HG03135 (cell line): ENCODE measurements around the gene RNF135.
"Not testable (repeated sequence)": the region's sequence is repeated elsewhere in the genome, so short reads cannot be mapped to it uniquely, and the experiment has no call there.

Source experiments
- ATAC-seq: cut with Tn5 transposase; IDR thresholded peaks from one replicate; pipeline ENCODE4 v1.9.1; 2021; ENCODE audit warnings: mild to moderate bottlenecking, moderate library complexity; ENCODE audit not compliant: unreplicated experiment

The RNF135 gene

DNA sequence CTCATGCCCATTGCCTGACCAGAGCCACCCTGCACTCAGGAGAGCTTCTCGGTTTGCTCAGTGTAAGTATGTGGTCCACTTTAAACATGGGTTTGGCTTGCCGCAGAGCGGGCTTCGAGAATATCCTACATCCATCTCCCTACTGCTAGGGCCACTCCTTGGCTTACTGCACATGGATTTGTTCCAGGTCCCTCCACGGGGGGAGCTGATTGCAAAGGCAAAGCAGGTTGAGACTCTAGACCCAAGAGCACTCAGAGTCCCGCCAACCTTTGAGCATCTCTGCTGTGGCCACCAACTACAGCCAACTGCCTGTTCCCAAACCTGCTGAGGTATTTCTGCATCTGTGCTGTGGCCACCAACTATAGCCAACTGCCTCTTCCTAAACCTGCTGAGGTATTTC, 26.4 kb downstream of the RNF135 start:
- no peak for ATAC-seq

DNA sequence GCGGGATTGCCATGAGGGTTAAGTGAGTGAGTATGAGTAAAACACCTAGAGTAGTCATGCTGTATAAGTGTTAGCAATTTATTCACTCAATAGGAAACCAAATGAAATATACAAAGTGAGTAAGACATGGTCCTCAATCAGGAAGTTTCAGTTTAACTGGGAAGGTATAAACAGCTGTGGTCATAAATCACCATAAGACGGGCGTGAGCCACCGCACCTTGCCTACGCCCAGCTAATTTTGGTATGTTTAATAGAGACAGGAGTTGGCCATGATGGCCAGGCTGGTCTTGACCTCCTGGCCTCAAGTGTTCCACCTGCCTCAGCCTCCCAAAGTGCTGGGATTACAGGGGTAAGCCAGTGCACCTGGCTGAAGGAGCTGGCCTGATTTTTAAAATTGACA, 27.0 kb downstream of the RNF135 start:
- ATAC-seq: no peak

DNA sequence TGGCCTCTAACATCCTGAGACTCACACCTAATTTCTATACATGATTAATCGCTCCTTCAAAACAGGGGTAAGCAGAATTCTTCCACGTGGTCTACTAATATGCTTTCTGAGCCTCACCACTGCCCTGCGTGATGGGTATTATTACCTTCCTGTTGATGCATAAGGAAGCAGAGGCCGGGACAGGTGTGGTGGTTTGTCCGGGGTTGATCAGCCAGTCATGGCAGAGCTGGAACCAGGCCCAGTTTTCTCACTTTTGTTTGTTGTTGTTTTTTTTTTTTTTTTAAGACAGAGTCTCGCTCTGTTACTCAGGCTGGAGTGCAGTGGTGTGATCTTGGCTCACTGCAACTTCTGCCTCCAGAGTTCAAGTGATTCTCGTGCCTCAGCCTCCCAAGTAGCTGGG, 31.2 kb downstream of the RNF135 start:
- ATAC-seq: no peak

DNA sequence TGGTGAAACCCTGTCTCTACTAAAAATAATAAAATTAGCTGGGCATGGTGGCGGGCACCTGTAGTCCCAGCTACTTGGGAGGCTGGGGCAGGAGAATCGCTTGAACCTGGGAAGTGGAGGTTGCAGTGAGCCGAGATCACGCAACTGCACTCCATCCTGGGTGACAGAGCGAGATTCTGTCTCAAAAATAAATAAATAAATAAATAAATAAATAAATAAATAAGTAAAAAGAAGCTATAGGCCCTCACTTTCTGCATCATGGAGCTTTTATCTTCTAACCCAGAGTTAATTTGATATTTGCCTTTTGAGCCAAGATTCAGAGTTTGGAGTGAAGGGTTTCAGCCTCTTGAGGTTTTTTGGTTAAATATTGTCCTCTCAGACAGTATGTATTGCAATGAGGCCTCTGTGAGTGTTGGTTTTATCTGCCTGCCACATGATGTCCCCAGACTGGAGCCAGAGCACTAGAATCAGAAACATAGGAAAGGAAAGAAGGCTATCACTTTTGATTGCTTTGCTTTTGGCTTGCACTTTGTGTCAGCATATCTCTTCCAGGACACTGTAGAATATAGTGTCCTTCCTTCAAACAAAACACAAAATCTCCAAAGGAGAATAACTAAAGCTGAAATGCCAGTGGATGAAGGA, 32.5 kb downstream of the RNF135 start:
- no peak for ATAC-seq

DNA sequence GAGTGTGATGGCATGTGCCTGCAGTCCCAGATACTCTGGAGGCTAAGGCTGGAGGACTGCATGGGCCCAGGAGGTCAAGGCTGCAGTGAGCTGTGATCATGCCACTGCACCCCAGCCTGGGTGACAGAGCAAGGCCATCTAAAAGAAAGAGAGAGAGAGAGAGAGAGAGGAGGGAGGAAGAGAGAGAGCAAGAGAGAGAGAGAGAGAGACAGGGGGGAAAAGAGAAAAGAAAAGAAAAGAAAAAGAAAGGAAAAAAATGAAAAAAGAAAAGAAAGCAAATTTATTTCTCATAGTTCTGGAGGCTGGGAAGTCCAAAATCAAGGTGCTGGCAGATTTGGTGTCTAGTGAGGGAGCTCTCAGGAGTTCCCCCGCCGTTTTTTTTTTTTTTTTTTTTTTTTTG, 33.3 kb downstream of the RNF135 start:
- ATAC-seq: no peak

DNA sequence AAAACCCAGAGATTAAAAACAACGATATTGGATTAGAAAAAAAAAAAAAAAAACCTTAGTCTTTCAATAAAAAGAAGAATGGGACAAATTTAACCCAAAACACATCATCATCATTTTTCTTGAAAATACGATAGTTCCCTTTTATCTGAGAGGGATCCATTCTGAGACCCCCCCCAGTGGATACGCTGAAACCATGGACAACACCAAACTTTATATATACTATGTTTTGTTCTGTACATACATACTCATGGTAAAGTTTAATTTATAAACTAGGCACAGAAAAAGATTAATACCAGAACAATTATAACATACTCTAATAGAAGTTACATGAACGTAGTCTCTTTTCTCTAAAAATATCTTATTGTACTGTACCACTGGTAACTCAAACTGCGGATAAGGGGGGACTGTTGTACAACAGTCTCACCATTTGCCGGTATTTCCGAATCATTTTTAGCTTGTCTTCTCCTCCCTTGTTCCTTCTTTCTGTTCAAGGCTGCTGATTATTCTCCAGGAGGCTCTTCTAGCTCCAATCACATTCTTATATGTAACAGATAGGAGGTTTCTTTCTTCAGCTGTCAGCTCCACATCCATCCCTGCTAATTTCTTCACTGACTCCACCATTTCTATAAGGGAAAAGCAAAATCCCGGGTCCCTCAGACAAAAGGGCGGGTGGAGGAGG, 37.0 kb downstream of the RNF135 start:
- no peak for ATAC-seq

DNA sequence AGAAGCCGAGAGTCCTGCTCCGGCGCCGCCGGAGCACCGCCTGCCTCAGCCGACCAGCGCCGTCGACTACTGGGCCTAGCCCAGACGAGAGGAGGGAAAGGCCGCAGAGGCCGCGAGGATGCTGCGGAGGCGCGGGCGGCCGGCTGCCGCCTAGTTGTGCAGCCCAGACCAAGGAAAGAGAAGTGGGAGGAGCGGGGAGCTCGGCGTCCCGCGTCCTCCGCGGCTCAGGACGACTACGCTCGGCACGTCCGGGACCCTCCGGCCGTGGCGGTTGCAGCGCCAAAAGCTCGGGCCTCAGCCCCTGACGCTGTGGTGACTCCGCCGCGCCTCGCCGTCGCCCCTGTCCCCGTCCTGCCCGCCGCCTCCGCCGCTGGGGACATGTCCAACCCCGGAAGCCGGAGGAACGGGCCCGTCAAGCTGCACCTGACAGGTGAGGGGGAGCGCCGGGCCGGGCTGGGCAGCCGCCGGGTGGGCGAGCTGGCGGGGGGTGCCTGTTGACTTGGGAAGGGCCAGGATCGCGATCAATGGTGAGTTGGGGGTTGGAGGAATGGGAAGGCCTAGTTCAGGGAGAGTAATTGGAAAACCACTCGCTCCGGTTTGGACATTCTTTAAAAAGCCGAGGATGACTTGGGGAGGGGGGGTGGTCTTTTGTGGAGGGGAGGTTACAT, 37.7 kb downstream of the RNF135 start:
- ATAC-seq: peak; percentile 69

DNA sequence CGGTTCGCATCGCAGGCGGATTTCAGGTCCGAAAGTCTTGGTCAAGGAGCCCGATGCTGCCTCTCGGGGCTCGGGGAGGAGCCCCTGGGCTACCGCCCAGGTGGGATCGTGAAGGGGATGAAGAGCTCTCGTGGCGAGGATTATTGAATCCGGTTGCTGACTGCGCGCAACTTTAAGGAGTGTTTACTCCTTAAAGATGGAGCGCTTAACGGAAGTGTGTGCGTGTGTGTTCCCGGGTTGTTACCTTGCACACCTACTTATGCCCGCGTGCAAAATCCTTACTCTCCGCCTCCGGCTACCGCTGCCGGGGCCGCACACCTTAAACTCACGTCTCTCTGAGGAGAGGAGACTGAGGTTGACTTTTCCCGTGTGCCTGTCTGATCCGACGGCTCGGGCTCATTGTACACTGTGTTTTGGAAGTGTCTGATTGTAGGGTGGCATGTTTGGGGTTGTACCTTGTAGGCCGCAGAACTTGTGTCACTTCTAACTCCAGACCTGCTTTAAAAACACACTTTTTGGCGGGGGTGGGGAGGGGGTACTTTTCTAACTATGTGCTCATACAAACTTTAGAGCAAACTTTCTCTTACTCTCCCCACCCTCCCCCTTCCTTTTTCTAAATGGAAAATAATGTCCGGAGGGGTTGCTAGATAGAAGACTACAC, 38.3 kb downstream of the RNF135 start:
- ATAC-seq: not testable (repeated sequence)

DNA sequence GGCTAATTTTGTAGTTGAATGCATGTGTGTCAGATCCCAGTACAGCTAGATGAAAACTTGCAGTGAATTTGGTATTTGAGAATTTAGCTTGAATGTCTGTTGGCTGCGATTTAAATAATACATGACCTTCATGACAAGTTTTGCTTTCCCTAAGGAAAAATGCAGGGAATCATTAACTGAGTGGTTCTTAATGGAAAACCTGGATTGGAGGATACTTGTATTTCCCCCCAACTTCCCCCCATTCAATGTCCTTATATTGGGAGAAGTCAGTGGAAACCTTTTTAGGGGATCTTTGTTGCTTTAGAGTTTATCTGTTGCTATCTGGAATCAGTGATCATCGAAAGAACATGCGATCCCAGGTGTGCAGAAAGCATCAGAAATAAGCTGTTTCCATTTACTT, 39.2 kb downstream of the RNF135 start:
- not testable (repeated sequence) for ATAC-seq

DNA sequence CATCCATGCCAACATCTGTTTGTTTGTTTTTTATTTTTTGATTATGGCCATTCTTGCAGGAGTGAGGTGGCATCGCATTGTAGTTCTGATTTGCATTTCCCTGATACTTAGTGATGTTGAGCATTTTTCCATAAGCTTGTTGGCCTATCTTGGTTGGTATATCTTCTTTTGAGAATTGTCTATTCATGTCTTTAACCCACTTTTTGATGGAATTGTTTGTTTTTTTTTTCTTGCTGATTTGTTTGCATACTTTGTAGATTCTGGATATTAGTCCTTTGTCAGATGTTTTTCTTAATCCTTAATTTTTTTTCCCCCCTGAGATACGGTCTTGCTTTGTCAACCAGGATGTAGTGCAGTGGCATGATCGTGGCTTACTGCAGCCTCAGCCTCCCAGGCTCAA, 43.0 kb downstream of the RNF135 start:
- no peak for ATAC-seq

DNA sequence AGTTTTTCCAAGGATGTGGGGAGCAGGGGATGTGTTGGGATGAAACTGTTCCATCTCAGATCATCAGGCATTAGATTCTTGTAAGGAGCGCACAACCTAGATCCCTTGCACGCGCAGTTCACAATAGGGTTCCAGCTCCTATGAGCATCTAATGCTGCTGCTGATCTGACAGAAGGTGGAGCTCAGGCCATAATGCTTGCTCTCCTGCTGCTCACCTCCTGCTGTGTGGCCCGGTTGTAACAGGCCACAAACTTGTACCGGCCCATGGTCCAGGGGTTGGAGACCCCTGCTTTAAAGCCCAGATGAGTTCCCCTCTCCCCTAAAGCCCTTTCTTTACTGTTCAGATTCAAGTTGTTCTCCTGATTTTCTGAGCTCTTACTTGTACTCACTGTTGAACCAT, 44.8 kb downstream of the RNF135 start:
- no peak for ATAC-seq

DNA sequence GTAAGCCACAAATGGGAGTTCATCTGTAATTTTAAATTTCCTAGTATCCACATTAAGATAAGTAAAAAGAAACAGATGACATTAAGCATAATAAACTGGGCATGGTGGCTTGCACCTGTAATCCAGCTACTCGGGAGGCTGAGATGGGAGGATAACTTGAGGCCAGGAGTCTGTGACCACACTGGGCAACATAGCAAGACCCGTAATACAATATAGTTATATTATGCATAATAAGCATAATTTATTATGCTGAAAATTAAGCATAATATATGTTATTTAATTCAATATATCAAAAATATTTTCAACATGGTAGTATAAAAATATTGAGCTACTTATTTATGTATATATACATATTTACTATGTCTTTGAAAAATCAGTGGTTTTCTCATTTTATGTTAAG, 48.2 kb downstream of the RNF135 start:
- no peak for ATAC-seq

DNA sequence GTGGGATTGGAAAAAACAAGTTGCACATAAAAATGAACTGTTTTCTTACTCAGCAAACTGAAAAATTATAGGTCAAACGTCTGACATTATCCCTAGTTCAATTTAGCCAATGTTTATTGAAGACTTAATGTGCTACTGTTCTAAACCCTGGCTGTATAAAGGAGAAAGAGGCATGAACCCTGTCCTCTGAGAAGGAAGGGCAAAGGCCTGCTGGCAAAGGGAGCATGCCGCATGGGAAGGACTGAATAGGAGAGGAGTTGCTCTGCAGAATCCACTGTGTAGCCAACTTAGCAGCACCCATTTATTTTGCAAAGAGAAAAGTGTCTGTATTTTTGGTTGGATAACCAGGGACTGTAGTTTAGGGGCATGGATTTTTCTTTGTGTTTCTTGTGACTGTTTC, 52.3 kb downstream of the RNF135 start:
- not testable (repeated sequence) for ATAC-seq

DNA sequence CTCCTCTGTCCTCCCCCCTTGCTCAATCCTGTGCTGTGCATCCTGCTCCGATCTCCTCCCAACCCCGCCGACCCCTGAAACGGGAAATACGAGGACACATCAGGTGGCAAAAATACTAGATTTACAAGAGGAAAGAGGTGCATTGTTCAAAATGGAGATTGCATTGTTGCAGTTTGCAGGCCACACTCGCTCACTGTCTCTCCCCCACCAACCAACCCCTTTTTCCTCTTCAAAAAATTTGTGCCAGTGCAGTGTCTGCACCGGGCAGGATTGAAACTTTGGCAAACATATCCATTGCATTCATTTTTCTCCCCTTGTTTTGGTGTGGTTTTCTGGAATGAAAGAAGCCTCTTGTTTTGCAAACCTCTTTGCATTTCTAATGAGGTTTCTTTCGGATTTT, 61.0 kb downstream of the RNF135 start:
- ATAC-seq: no peak

DNA sequence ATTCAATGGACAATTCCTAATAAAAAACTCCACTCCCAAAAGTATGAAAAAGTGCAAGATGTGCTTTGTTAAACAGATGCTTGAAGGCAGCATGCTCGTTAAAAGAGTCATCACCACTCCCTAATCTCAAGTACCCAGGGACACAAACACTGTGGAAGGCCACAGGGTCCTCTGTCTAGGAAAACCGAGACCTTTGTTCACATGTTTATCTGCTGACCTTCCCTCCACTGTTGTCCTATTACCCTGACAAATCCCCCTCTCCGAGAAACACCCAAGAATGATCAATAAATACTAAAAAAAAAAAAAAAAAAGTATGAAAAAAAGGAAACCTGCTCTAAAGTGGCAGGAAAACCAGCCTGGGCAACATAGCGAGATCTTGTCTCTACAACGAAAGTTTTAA, 64.8 kb downstream of the RNF135 start:
- not testable (repeated sequence) for ATAC-seq

DNA sequence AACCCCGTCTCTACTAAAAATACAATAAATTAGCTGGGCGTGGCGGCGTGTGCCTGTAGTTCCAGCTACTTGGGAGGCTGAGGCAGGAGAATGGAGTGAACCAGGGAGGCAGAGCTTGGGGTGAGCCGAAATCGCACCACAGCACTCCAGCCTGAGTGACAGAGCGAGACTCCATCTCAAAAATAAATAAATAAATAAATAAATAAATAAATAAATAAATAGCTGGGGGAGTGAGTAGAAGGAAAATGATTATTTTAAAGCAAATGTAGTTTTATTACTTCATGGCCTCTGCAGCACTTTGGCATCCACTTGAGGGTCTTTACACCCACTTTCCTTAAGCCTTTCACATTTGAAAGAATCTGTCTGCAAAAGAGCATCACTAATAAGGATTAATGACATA, 70.0 kb downstream of the RNF135 start:
- not testable (repeated sequence) for ATAC-seq

DNA sequence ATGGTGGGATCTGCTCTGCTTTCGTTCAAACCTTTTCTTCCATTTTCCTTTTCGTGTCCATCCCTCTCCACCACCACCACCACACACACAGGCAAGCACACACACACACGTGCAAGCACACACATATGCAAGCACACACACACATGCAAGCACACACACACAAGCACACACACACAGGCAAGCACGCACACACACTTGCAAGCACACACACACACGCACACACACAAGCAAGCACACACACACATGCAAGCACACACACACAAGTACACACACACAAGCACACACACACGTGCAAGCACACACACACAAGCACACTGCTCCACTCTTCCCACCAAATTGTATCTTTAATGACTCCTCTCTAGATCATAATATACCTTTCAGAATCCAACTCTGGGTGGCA, 71.5 kb downstream of the RNF135 start:
- not testable (repeated sequence) for ATAC-seq

DNA sequence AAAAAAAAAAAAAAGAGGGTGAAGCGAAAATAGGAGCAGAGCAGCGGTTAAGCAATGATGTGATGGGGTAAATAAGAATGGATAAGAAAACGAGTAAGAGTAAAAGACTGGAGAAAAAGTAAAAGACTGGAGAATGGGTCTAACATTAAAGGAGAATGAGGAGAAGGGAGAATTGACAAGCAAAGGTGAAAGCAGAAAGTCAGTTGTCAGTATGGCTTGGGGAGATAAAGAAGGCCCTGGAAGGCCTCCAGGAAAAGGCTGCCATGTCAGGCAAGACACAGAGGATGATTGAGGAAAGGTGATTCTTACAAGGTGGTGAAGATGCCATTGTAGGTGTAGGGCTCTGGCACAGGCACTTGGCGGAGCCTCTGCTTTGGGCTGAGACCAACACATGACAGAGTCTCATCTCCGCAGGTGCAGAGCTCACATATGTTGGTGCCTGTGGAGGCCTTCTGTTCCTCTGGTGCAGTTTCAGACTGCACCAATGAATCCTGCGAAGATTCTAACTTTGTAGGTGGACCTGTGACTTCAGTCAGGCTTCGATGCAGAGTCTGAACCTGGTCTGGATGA, 76.1 kb downstream of the RNF135 start:
- ATAC-seq: not testable (repeated sequence)

DNA sequence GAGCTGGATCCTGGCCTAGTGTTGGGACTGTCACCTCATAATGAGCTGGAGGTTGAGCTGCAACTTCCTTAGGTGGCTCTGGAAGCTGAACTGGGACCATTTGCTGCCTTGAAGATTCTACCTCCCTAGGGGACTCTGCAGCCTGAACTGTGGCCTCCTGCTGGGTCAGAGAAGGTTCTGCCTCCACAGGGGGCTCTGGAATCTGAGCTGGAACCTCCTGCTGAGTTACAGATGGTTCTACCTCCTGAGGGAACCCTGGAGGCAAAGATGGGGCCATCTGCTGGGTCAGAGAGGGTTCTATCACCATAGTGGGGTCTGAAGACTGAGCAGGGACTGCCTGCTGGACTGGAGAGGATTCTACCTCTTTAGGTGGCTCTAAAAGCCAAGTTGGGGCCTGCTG, 77.3 kb downstream of the RNF135 start:
- ATAC-seq: no peak

DNA sequence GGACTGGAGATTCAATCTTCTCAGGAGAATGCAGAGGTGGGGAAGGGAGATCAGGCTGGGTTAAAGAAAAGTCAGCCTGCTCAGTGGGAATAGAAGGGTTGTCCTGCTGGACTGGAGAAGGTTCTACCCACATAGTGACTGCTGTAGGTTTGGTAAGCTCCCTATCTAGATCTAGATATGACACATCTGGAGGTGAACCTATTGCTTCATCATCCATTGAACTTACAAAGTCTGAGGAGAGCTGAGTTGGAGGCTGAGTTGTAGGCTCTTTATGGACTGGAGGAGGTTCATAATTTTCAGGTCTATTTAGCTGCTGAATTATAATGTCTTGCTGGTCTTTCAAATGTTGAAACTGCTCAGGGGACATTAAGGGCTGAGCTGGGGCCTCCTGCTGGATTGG, 77.9 kb downstream of the RNF135 start:
- no peak for ATAC-seq
